NCI-H2196 (cell line): Measurements from ENCODE around the gene STARD9.
"Not testable (repeated sequence)": the region's sequence is repeated elsewhere in the genome, so short reads cannot be mapped to it uniquely, and the experiment has no call there.

Experiments
- DNase-seq: peaks from one replicate; lab custom pipeline; 2025; ENCODE audit not compliant: unreplicated experiment; lab: John Stamatoyannopoulos, UW

STARD9 gene

GRCh38 chr15:42590619-42591237 is 15.3 kb downstream of the STARD9 start:
- DNase-seq = no peak

GRCh38 chr15:42591238-42591934 is 16.0 kb downstream of the STARD9 start:
- DNase-seq = peak; percentile 13

GRCh38 chr15:42592716-42593115 is 17.3 kb downstream of the STARD9 start:
- no peak for DNase-seq

- no peak for DNase-seq
These were observed 17.7 kb downstream of the STARD9 start for GRCh38 chr15:42593143-42593542.

- no peak for DNase-seq
These were observed 18.7 kb downstream of the STARD9 start for GRCh38 chr15:42594095-42594494.

- DNase-seq = no peak
These were observed 20.3 kb downstream of the STARD9 start for GRCh38 chr15:42595626-42596240.

GRCh38 chr15:42601316-42601715 is 25.9 kb downstream of the STARD9 start:
- not testable (repeated sequence) for DNase-seq

GRCh38 chr15:42602501-42602900 is 27.1 kb downstream of the STARD9 start:
- DNase-seq = no peak

GRCh38 chr15:42603978-42604377 is 28.6 kb downstream of the STARD9 start:
- DNase-seq = no peak

GRCh38 chr15:42604894-42605744 is 29.7 kb downstream of the STARD9 start:
- no peak for DNase-seq

GRCh38 chr15:42605796-42606195 is 30.4 kb downstream of the STARD9 start:
- DNase-seq = no peak

GRCh38 chr15:42608110-42608531 is 32.7 kb downstream of the STARD9 start:
- no peak for DNase-seq

- DNase-seq = no peak
These were observed 33.5 kb downstream of the STARD9 start for GRCh38 chr15:42608752-42609488.

GRCh38 chr15:42611532-42611931 is 36.1 kb downstream of the STARD9 start:
- DNase-seq = no peak

GRCh38 chr15:42612367-42612912 is 37.0 kb downstream of the STARD9 start:
- DNase-seq = no peak

GRCh38 chr15:42616107-42616506 is 40.7 kb downstream of the STARD9 start:
- no peak for DNase-seq

GRCh38 chr15:42619656-42620371 is 44.4 kb downstream of the STARD9 start:
- no peak for DNase-seq

GRCh38 chr15:42621386-42621785 is 46.0 kb downstream of the STARD9 start:
- DNase-seq = no peak

- no peak for DNase-seq
These were observed 46.9 kb downstream of the STARD9 start for GRCh38 chr15:42621996-42622925.
